ENCODE measurements around the gene FAM120AOS.

The FAM120AOS gene

DNA sequence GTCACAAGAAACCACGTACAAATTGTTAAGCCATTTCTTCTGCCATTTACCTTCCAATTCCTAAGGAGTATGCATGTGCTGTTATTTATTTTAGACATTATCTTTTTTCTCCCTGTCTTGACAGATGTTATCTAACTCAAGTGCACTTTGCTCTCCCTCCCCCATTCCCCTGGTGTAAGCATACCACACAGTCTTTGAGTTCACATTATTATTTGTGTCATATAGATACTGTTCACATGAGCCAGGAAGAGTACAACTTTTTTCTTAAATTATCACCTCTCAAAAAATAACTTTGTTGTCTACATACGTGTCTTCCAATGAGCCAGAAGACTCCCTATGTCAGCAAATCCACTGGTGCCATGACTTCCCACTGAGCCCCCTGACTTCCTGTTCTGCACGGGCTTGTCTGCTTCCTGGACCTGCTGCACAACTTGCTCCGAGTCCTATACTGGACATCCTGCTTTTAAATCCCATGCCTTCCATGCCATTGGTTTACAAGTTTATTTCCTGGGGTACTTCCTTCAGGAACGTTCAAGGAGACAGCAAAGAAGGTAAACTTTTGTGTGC lies 21.8 kb downstream of the FAM120AOS start:
- in situ Hi-C loops (cut with HindIII; ENCODE audit: low sequenced_read_pairs) = no loop called here
- DNase-seq (ENCODE audit: low read depth) = no peak
- TF ChIP-seq, protein P1, sequence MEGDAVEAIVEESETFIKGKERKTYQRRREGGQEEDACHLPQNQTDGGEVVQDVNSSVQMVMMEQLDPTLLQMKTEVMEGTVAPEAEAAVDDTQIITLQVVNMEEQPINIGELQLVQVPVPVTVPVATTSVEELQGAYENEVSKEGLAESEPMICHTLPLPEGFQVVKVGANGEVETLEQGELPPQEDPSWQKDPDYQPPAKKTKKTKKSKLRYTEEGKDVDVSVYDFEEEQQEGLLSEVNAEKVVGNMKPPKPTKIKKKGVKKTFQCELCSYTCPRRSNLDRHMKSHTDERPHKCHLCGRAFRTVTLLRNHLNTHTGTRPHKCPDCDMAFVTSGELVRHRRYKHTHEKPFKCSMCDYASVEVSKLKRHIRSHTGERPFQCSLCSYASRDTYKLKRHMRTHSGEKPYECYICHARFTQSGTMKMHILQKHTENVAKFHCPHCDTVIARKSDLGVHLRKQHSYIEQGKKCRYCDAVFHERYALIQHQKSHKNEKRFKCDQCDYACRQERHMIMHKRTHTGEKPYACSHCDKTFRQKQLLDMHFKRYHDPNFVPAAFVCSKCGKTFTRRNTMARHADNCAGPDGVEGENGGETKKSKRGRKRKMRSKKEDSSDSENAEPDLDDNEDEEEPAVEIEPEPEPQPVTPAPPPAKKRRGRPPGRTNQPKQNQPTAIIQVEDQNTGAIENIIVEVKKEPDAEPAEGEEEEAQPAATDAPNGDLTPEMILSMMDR (IDR thresholded peaks at IDR 0.05; ENCODE audit: low read depth, low read length, missing control alignments) = no peak
- no peak overlapping the region for H3K4me3 ChIP-seq (ENCODE audit: low read depth, low read length)

DNA sequence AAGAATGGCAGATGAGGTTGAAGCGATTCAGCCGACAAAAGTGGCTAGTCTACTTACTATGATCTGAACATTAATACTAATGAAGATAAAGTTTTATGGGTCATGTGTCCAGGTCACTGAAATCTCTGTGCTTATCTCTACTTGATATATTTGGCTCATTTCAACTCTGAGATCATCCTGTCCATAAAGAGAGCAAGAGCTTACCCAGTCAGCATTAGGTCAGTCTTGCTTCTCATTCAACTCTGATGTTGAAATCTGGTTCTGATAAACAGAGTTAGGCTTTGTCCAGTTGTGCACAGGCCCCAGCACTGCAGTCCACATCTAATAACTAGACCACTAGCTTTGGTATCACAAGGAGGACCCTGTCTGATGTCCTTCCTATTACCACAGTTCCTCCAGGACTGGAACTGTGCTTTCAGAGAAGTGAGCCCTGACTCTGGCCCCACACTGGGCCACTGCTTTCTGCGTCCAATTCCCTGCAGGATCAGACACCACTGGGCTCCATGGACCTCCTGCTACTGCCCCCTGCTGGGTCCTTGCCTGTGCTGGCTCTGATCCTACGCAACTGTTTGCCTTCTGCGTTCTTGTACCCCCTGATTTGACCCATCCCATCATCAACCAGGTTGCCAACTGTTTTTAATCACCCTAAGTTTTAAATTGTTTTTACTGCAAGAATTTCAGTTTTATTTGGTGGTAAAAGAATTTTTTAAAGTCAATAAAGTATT lies 25.6 kb downstream of the FAM120AOS start:
- TF ChIP-seq, protein P1 (IDR thresholded peaks at IDR 0.05; ENCODE audit: low read depth, low read length, missing control alignments) = no peak
- DNase-seq (ENCODE audit: low read depth) = no peak
- in situ Hi-C loops (cut with HindIII; ENCODE audit: low sequenced_read_pairs) = no loop called here
- no peak overlapping the region for H3K4me3 ChIP-seq (ENCODE audit: low read depth, low read length)

DNA sequence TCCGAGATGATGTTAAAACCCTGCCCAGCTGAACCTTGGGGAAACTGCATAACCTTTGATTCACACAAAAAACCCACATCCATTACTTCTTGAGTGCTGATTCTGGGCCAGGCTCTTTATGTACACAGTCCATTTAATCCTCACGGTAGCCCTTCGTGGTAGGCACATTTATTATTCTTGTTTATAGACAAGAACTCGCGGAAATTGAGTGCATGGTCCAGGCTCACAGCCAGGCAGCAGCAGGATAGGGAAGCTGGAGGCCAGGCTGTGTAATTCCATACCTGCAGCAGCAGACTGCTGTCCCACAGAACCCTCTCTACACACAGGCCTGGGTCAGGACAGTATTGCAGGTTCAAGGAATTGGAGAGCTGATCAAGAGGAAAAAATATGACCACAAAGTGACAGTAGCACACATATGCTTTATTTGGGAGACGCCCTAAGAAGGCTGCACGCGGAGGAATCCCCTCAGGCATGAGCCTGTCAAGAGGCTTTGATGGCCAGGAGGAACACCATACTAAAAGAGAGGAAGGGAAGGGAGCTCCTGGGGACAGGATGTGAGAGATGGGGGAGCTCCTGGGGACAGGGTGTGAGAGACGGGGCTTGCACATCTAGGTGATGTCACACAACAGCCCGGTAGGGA lies 30.3 kb downstream of the FAM120AOS start:
- no peak overlapping the region for H3K4me3 ChIP-seq (ENCODE audit: low read depth, low read length)
- in situ Hi-C loops (cut with HindIII; ENCODE audit: low sequenced_read_pairs) = no loop called here
- TF ChIP-seq, protein P1 (IDR thresholded peaks at IDR 0.05; ENCODE audit: low read depth, low read length, missing control alignments) = no peak
- DNase-seq (ENCODE audit: low read depth) = no peak

DNA sequence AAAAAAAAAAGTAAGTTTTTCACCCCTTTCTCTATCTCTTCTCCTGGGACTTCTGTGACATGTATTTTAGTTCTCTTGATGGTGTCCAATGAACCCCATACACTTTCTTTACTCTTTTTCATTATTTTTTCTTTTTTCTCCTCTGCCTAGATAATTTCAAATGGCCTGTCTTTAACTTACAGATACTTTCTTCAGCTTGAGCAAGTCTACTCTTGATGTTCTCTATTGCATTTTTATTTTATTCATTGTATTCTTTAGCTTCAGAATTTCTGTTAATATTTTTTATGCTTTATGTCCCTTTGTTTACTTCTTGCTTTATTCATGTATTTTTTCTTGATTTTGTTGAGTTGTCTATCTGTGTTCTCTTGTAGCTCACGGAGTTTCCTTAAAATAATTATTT lies 34.4 kb downstream of the FAM120AOS start:
- H3K4me3 ChIP-seq (ENCODE audit: low read depth, low read length) = no peak overlapping the region
- in situ Hi-C loops (cut with HindIII; ENCODE audit: low sequenced_read_pairs) = no loop called here
- TF ChIP-seq, protein P1 (IDR thresholded peaks at IDR 0.05; ENCODE audit: low read depth, low read length, missing control alignments) = no peak
- DNase-seq (ENCODE audit: low read depth) = no peak

DNA sequence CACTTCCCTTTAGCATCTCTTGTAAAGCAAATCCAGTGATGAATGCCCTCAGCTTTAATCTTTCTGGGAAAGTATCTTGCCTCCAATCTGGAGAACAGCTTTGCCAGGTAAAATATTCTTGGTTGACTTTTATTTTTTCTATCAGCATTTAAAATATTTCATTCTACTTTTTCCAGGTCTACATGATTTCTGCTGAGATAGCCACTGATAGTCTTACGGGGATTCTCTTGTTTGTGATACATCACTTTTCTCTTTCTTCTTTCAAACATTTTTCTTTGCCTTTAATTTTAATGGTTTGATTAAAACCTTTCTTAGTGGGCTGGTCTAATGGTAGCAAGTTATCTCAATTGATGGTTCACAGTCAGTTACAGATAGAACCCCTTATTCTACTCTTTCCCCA lies 35.8 kb downstream of the FAM120AOS start:
- TF ChIP-seq, protein P1 (IDR thresholded peaks at IDR 0.05; ENCODE audit: low read depth, low read length, missing control alignments) = no peak
- DNase-seq (ENCODE audit: low read depth) = no peak
- H3K4me3 ChIP-seq (ENCODE audit: low read depth, low read length) = no peak overlapping the region
- in situ Hi-C loops (cut with HindIII; ENCODE audit: low sequenced_read_pairs) = no loop called here

DNA sequence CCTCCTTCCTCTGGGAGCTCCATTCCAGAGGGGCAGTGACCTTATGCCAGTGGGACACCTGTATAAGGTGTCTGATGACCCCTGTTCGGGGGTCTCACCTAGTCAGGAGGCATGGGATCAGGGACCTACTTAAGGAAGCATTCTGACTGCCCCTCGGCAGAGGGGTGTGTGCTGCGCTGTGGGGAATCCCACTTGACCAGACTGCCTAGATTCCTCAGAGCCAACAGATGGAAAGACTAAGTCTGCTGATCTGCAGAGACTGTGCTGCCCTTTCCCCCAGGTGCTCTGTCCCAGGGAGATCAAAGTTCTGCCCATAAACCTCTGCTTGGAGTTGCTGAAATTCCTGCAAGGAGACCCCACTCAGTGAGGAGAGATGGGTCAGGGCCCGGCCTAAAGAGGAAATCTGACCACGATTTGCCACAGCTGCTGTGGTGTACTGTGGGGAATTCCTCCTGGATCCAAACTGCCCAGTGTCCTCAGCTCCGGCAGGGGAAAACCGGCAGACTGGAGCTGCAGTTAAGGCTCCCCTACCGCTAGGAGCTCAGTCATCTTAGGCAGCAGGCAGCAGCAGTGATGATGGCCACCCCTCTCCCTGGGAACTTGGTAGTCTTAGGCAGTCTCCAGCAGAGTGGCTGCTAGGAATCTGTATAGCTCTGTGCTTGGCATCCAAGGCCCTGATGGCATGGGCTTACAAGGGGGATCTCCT lies 36.7 kb downstream of the FAM120AOS start:
- no peak overlapping the region for H3K4me3 ChIP-seq (ENCODE audit: low read depth, low read length)
- TF ChIP-seq, protein P1 (IDR thresholded peaks at IDR 0.05; ENCODE audit: low read depth, low read length, missing control alignments) = no peak
- in situ Hi-C loops (cut with HindIII; ENCODE audit: low sequenced_read_pairs) = no loop called here
- DNase-seq (ENCODE audit: low read depth) = no peak

Data from astrocyte of the cerebellum (primary cell).